HS-5 (cell line): ENCODE results near the gene SPTAN1.
"Not testable (repeated sequence)": the region's sequence is repeated elsewhere in the genome, so short reads cannot be mapped to it uniquely, and the experiment has no call there.

ENCODE experiments used
- DNase-seq: peaks from one replicate; pipeline ENCODE4 v3.0.0-alpha.2; 2012; ENCODE audit warnings: low read depth

Gene SPTAN1

DNA sequence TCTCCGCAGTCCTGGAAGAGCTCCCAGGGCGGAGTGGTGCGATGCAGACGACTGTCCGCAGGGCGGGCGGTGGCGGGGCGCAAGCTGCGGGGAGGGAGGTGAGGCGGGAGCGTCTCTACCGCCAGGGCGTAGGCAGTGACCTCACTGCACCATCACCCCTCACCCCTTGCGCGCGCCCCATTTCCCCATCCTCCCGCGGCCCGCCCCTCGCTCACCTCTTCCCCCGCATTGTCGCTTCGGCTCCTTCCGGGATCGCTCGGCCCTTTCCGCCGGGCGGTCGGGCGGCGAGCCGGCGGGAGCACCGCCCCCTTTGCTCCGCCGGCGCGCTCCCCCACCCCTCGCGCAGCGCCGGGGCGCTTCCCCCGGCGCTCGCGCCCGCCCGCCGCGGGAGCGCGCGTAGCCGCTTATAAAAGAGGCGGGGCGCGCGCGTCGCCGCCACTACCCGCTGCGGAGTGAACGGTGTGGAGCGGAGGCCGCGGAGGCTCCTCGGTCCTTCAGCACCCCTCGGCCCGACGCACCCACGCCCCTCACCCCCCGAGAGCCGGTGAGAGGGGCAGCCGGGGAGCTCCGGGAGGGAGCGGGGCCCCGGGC, at the start of gene SPTAN1:
TSS of gene SPTAN1 (plus strand) at position 435 of the 591 bp plus-strand sequence. CDS start 14,154 bp downstream, outside the sequence.
- DNase-seq = peak; percentile 68

DNA sequence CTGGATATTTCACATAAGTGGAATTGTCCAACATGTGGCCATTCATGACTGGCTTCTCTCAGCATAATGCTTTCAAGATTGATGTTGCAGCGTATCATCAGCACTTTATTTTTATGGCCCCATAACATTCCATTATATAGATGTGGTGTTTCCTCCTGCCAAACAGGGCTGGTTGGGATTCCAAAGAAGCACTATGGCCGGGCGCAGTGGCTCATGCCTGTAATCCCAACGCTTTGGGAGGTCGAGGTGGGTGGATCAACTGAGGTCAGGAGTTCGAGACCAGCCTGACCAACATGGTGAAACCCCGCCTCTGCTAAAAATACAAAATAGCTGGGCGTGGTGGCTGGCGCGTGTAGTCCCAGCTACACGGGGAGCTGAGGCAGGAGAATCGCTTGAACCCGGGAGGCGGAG, 49.0 kb upstream of the SPTAN1 start:
- not testable (repeated sequence) for DNase-seq

GRCh38 chr9:128503870-128504269, 48.5 kb upstream of the SPTAN1 start:
- no peak for DNase-seq

DNA sequence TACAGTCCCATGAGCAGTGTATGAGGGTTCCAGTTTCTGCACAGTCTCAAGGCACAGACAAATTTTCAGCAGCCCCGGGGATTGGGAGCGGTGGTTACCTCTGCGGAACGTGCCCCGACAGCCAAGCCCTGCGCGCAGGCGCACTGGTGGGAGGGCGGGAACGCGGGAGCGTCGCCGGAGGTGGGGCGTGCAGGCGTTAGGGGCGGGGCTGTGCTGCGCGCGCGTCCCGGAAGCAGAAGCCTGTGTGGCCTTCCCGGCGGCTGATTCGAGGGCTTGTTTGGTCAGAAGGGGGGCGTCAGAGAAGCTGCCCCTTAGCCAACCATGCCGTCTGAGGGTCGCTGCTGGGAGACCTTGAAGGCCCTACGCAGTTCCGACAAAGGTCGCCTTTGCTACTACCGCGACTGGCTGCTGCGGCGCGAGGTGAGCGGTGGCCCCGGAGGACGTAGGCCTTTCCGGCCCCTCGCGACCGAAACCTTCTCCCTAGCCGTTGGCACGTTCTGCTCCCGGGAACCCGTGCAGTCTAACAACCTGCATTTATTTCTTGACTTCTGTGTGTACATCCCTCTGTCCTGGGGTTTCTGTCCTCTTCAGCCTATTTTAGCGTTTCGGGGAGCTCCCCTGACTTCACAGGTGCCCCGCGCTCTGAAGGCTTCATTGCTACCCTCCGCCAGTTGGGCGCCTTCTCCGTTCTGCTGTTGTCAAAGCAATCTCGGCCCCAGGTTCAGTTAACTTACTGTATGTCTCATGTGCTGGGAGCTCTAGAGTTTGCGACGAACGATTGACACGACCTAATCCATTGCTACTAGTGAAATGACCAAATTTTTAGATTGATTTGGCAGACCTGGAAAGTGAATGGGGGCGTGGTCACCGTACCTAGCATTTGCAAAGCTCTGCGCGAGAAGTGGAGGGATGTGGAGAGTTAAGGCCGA, 47.6 kb upstream of the SPTAN1 start, which contains the start of gene GLE1:
TSS of gene GLE1 (plus strand) at position 235 of the 929 bp plus-strand sequence. CDS start at position 322, 87 bp downstream.
- DNase-seq = peak; percentile 68

- peak; percentile 30 for DNase-seq
Measured at GRCh38 chr9:128505414-128505765, 47.0 kb upstream of the SPTAN1 start.

DNA sequence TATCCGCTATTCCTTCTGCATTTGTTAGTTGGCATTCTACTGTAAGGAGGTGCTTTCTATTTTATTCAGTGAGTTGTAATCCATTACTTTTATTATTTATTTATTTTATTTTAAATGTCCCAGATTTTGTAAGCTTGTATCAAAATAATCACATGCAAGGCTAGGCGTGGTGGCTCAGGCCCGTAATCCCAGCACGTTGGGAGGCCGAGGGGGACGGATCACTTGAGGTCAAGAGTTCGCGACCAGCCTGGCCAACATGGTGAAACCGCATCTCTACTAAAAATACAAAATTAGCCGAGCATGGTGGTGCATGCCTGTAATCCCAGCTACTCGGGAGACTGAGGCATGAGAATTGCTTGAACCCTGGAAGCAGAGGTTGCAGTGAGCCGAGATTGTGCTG, 46.5 kb upstream of the SPTAN1 start:
- not testable (repeated sequence) for DNase-seq

- DNase-seq = no peak
Measured at GRCh38 chr9:128512820-128513219, 39.6 kb upstream of the SPTAN1 start.

DNA sequence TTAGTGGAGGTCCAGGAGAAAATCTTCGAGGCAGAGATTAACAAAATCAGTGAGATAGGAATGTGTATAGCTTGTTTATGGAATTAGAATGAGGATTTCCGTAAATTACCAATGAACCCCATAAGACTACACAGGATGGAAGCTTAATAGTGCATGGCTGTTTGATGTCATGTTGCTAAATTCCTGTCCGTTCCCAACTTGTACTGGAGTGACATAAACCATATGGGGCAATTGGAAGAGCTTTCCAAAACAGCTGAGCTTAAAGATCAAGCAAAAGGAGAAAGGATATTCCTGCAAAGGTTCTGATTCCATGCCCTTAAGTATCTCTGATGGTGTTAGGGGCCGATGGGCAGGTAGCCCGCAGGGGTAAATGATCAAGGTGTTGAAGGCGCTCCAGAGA, 30.4 kb upstream of the SPTAN1 start:
- no peak for DNase-seq

DNA sequence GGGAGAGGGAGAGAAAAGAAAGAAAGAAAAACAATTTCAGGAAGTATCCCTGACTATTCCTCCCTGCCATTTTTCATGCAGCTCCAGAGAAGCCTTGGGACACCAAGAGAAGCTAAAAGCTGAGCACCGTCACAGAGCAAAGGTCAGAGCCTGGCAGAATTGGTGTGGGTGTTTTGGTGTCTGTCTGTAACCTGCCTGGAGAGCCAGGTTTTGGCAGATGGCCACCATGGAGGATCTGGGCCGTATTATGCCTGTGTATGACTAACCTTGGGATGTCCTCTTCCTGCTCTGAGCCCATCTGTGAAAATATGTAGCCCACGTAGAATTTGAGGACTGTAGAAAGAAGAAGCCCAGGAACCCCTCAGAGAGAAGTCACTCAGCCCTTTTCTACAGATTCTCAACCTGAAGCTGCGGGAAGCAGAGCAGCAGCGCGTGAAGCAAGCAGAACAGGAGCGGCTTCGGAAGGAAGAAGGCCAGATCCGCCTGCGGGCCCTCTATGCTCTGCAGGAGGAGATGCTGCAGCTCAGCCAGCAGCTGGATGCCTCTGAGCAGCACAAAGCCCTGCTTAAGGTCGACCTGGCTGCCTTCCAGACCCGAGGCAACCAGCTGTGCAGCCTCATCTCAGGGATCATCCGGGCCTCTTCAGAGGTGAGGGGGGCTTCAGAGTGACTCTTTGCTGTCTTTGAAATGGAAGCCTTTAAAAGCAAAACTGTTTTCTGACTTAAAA, 29.0 kb upstream of the SPTAN1 start:
- peak; percentile 10 for DNase-seq

GRCh38 chr9:128526720-128527119, 25.7 kb upstream of the SPTAN1 start:
- no peak for DNase-seq

DNA sequence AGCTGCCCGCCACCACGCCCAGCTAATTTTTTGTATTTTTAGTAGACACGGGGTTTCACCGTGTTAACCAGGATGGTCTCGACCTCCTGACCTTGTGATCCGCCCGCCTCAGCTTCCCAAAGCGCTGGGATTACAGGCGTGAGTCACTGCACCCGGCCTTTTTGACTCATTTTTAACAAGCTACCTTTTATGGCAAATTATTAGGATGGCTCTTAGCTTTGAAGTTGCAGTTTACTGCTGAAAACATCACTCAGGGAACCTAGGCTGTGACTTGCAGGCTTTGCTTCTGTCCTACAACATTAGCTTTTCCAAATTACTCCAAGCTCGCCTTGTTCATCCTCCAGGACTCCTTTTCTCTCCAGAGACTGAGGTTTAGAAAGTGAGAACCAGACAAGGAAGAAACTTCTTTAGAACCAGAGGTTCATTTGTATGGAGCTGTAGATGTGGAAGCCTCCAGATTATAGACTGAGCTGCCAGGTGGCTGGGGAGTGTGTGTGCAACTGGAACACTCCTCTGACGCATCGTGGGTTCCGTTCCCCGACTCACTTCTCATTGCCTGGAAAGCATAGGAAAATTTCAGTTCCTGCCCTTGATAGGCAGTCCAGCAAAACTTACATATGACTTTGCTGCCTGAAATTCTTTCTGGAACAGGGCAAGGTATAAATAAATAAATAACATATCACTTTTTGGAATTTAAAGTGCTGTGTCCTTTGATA, 23.8 kb upstream of the SPTAN1 start:
- no peak for DNase-seq

DNA sequence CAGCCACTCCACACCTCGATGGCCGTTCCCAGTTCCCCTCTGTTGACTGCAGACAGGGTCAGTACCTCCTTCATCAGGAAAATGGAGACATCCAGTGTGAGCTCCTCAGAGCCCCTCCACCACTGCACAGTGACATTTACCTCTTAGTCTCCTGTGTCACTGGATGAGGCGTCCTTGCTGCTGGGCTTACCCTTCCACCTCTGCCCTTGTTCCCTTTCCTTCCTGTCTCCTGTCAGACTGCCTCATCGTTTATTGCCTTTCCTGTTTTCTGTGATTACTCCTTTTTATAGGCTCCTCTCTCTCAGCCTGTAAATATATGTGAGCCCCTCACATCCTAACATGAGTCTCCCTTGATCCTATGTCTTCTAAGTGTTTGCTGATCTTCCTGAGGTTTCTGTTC, 23.2 kb upstream of the SPTAN1 start:
- DNase-seq = no peak

DNA sequence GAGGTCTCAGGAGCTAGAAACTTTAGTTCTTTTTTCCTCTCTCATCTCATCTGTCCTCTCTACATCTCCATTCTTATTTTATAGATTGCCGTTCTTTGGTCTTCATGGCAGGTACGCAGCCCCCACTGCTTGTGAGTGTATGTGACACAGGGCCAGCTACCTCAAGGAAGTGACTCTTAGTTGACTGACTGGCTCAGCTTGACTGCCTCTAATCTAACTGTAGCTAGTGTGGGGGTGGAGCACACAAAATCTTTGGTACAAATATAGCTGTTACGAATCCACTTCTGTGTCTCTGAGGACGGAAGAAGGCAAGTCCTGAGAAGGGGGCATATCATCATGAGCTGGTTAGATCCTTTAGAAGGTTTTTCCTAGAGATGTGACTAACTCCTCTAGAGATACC, 19.8 kb upstream of the SPTAN1 start:
- DNase-seq = no peak

DNA sequence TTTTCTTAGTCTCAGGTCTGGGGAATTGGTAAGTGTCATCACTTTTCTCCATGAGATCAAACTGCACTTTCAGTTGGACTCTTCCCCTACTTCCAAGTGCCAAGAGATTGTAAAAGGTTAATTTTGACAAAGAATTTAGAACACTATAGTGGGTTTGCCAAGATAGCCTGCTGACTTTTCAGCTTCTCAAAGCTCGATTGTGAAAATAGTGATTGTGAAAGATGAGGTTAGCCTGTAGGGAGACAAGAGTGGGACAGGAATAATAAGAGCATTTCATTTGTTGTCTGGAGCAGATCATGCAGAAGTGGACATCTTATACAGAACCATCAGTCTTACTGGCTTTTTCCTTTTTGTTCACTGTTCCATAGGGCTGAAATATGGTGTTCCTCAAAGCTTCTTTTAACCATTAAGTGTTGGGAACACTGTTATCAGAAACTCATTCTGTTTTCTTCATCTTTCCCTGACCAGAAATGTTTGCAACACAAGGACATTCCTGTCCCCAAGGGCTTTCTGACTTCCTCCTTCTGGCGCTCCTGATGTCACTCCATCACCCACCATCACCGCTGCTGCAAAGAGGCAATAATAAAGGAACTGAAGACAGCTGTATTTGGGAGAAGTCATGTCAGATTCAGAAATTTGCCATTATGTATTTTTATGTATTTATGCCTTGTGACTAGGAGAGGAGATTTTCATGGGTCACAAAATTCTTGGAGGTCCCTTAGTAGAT, 11.6 kb upstream of the SPTAN1 start:
- DNase-seq = no peak

GRCh38 chr9:128546504-128546903, 5.9 kb upstream of the SPTAN1 start:
- no peak for DNase-seq

- no peak for DNase-seq
Measured at GRCh38 chr9:128548876-128549275, 3.5 kb upstream of the SPTAN1 start.

DNA sequence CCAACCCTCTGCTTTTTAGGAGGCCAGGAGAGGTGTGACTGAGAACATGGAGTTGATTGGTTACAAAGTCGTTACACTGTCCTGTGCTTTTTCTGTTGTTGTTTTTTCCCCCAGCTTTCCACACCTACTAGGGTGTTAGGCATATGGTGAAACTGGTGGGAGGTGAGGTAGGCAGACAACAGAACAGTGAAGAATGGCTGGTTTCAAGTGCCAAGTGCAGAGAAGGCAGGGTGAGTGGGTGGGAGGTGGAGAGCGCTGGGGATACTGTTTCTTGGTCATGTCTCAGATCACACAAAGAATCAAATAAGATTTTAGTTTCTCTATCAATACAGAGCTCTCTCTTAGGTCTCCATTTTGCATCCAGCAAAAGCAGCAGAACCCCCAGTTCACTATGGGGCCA, 2.2 kb upstream of the SPTAN1 start:
- DNase-seq = no peak

DNA sequence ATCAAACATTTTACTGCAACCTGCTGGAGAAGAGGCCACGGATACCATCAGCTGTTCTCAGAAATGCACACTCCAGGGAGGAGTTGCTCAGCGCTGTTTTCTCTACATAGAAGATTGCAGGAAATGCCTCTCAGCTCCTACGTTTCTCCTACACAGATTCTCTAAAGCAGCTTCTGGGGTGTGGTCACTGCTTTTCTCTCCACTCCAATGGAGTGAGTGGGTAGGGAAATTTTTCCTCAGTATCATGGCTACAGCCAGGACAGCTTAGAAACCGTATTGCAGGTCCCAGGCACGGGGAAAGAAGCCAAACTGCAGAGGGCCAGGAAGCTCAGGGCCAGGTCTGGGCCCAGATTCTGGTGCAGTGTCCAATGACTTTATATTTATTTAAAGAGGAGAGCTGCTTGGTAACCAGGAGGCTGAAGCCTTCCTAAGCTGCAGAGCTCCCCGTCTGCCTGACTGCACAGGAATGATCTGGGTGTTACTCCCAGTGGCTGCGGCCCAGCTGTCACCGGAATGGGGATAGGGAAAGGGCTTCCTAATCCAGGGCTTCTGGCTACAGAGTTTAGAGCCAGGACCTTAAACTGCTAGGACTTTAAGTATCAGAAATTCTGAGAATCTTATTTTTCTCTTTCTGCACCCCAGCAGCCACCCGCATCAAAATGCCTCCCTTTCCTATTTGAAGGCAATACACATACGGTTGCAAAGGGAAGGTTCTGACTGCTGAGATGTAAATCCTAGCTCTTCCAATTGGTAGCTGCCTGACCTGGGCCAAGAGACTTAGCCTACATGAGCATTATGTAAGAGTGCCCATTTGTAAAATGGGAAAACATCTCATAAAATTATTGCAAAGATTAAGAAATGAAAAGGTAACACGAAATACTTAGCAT, 1.4 kb upstream of the SPTAN1 start:
- no peak for DNase-seq

DNA sequence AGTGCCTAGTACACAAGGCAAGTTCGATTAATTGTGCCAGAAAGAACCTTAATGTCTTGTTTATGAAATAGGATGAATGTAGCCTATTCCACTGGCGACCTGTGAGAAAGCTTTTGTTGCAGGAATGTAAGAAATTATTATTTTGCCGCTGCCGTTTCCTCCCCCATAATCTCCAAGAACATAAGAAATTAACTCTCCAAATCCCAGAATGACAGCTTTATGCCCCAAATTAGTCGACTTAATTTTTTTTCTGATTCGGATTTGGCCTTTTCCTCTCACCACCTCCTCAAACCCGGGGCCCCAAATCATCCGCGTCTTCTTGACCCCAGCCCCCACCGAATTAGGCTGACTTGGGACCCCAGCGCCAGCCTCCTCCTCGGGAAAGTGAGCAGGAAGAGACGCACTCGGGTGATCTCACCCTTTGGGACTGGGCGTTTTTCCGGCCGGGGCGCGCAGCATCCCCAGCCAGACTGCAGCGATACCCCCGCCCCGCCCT, 682 bp upstream of the SPTAN1 start:
- DNase-seq = no peak
